Measurements from ENCODE around the gene SPDYC. TPM values are rescaled to one million over a fixed set of nuclear protein-coding genes. Genes with fewer than 3 reads are reported as not detected.

The SPDYC gene
- total and polyA plus RNA-seq, 2 of the 13 experiments (the other 11 are each of a cell fraction or from before 2014, with no cell fraction given) = 0.15 to 0.33 TPM

- Histone ChIP-seq H3K79me2 (ENCODE audit: insufficient read depth, low read length) (no peaks in the 10 kb centered on the region), H3K9ac (ENCODE audit: insufficient read depth, low read depth, low read length) (no peak overlapping the region), H4K20me1 (ENCODE audit: insufficient read depth, low read length) (no peaks in the 10 kb centered on the region), H3K27ac (ENCODE audit: extremely low read length, insufficient read depth, low read length) (no peak overlapping the region), H2AFZ (ENCODE audit: low read length) (no peak overlapping the region), H3K27me3 (ENCODE audit: control insufficient read depth in 1 of 2, insufficient read depth in 2 of 2, low read length in 2 of 2) (no peaks in the 10 kb centered on the region), H3K4me2 (ENCODE audit: low read depth, low read length) (no peak overlapping the region), H3K36me3 (replicated peaks in 1 of 2; ENCODE audit: control insufficient read depth in 1 of 2, insufficient read depth in 2 of 2, low read length in 2 of 2) (no peaks in the 10 kb centered on the region), H3K9me3 (ENCODE audit: low read length) (no peaks in the 10 kb centered on the region), H3K4me1 (ENCODE audit: insufficient read depth, low read length) (peaks cover 13% of the 10 kb centered on the region), H3K4me3 (replicated peaks in 1 of 3; ENCODE audit: insufficient read depth in 1 of 3, low read depth in 2 of 3, low read length in 3 of 3) (no peak overlapping the region)
- ChIA-PET POLR2A (interaction anchor here (1.8 kb wide), 1 partner anchor 22 kb away, joined by 8 read pairs; no protein-coding TSS in a partner anchor), CTCF (ENCODE audit: low intra/inter-chr PET ratio, low total read pairs) (no interaction called here)
- no peak for FAIRE-seq
- DNase-seq (ENCODE audit: low spot score) = no peak
- intact Hi-C loops (cut with micrococcal nuclease; ENCODE audit: unreplicated experiment) (no loop called here), in situ Hi-C loops (cut with HindIII; ENCODE audit: extremely low pct_ligation_motif_present, low pct_unique_long_range_greater_than_20kb) (no loop called here)
- ATAC-seq = no peak
- WGBS (ENCODE audit: low lambda C conversion rate) = 54% methylated on average over 3 of the region's 3 CpGs
- no TSS peak for BruUV-seq (replicated peaks)
- TF ChIP-seq ZNF589 (CRISPR knock-in tag; conservative IDR thresholded peaks at IDR 0.05) (no peak), BHLHE40 (IDR thresholded peaks at IDR 0.05; ENCODE audit: low read length) (no peak), ZBTB10 (CRISPR knock-in tag; IDR thresholded peaks at IDR 0.05; ENCODE audit: borderline replicate concordance) (no peak), THAP9 (CRISPR knock-in tag; IDR thresholded peaks at IDR 0.05; ENCODE audit: borderline replicate concordance) (no peak), ZNF124 (CRISPR knock-in tag; IDR thresholded peaks at IDR 0.05) (no peak), DPF2 (CRISPR knock-in tag; IDR thresholded peaks at IDR 0.05; ENCODE audit: borderline replicate concordance, low read depth) (no peak), RARG (CRISPR knock-in tag; IDR thresholded peaks at IDR 0.05; ENCODE audit: low read depth) (no peak), ZNF10 (CRISPR knock-in tag; IDR thresholded peaks at IDR 0.05; ENCODE audit: borderline replicate concordance, low read depth) (no peak), SMYD3 (CRISPR knock-in tag; IDR thresholded peaks at IDR 0.05) (no peak), ZNF747 (CRISPR knock-in tag; IDR thresholded peaks at IDR 0.05; ENCODE audit: borderline replicate concordance) (no peak), ZFP36 (IDR thresholded peaks at IDR 0.05; ENCODE audit: borderline replicate concordance, low read depth, low read length, partially characterized antibody) (no peak), ZXDC (CRISPR knock-in tag; IDR thresholded peaks at IDR 0.05) (no peak), RCOR2 (CRISPR knock-in tag; IDR thresholded peaks at IDR 0.05) (no peak), ZNF878 (CRISPR knock-in tag; IDR thresholded peaks at IDR 0.05) (no peak), ZSCAN21 (CRISPR knock-in tag; IDR thresholded peaks at IDR 0.05; ENCODE audit: borderline replicate concordance) (no peak)
These were observed 12.7 kb upstream of the SPDYC start for GRCh38 chr11:65157336-65157735.

All from HepG2 (cell line).